Small intestine (tissue), 7 donors: ENCODE measurements around the gene SPATA1. TPM values are rescaled to one million over a fixed set of nuclear protein-coding genes. Genes with fewer than 3 reads are reported as not detected.
"Not testable (repeated sequence)": the region's sequence is repeated elsewhere in the genome, so short reads cannot be mapped to it uniquely, and the experiment has no call there.

Source experiments
- DNase-seq, 2 donors: peaks; one replicate each; pipeline versions ENCODE4 v3.0.0 to v3.0.0-alpha.2; 2013
- FAIRE-seq: peaks from 2 replicates; lab custom pipeline; 2012; peaks lifted over from hg19 to GRCh38; lab: Jason Lieb, UNC
- H3K27ac ChIP-seq, 3 donors: one replicate each; pipeline ENCODE4 v1.5.1; 2013; ENCODE audit warnings: low read length in 2 of 3, mild to moderate bottlenecking in 2 of 3, control low read depth in 1 of 3, inconsistent platforms in 1 of 3, low read depth in 1 of 3, moderate library complexity in 1 of 3
- H3K27me3 ChIP-seq, 3 donors: one replicate each; pipeline ENCODE4 v1.6.1; 2013; ENCODE audit warnings: low read length in 3 of 3, inconsistent platforms in 1 of 3; ENCODE audit not compliant: control insufficient read depth in 3 of 3, insufficient read depth in 3 of 3
- H3K36me3 ChIP-seq, 3 donors: one replicate each; pipeline ENCODE4 v1.6.1; 2013; ENCODE audit warnings: low read length in 3 of 3, inconsistent platforms in 1 of 3, low read depth in 1 of 3, mild to moderate bottlenecking in 1 of 3, moderate library complexity in 1 of 3; ENCODE audit not compliant: control insufficient read depth in 3 of 3, insufficient read depth in 2 of 3
- H3K4me1 ChIP-seq, 3 donors: one replicate each; pipeline ENCODE4 v1.6.1; 2013; ENCODE audit warnings: low read length in 2 of 3, inconsistent platforms in 1 of 3, low read depth in 1 of 3, mild to moderate bottlenecking in 1 of 3, moderate library complexity in 1 of 3; ENCODE audit not compliant: control insufficient read depth in 3 of 3, insufficient read depth in 2 of 3
- H3K4me3 ChIP-seq, 3 donors: one replicate each; pipeline ENCODE4 v1.5.1; 2013; ENCODE audit warnings: low read length in 3 of 3, control low read depth in 1 of 3, inconsistent platforms in 1 of 3, low read depth in 1 of 3, mild to moderate bottlenecking in 1 of 3, moderate library complexity in 1 of 3
- H3K9me3 ChIP-seq, 2 donors: one replicate each; pipeline ENCODE4 v1.6.1; 2013; ENCODE audit warnings: low read depth in 1 of 2, low read length in 1 of 2; ENCODE audit not compliant: control insufficient read depth in 2 of 2, insufficient read depth in 1 of 2
- WGBS, 3 donors: extraction: QIAGEN DNeasy Blood & Tissue Kit; methylation state at CpG; one replicate each; pipeline ENCODE4 v1.1.7; 2013; 5-methylcytosine and 5-hydroxymethylcytosine counted together
- polyA plus RNA-seq, 4 donors: library from polyadenylated mRNA; stranded (reverse) in 3 of 4; unstranded in 1 of 4; fragments of 200-250 nt in 3 of 4; fragments of 120-200 nt in 1 of 4; gene quantifications; one replicate each; pipeline versions ENCODE4 v1.2.1 to v1.2.3, GENCODE V29; 2013
- donor health status: healthy with polysubstance abuse.
- donor health status: control.
- donor health status: control.
- donor health status: Bipolar disorder and iron deficiency.
- donor health status: healthy.

SPATA1 gene
- polyA plus RNA-seq, 4 donors = 0.79 to 2.7 TPM; not detected in 2

DNA sequence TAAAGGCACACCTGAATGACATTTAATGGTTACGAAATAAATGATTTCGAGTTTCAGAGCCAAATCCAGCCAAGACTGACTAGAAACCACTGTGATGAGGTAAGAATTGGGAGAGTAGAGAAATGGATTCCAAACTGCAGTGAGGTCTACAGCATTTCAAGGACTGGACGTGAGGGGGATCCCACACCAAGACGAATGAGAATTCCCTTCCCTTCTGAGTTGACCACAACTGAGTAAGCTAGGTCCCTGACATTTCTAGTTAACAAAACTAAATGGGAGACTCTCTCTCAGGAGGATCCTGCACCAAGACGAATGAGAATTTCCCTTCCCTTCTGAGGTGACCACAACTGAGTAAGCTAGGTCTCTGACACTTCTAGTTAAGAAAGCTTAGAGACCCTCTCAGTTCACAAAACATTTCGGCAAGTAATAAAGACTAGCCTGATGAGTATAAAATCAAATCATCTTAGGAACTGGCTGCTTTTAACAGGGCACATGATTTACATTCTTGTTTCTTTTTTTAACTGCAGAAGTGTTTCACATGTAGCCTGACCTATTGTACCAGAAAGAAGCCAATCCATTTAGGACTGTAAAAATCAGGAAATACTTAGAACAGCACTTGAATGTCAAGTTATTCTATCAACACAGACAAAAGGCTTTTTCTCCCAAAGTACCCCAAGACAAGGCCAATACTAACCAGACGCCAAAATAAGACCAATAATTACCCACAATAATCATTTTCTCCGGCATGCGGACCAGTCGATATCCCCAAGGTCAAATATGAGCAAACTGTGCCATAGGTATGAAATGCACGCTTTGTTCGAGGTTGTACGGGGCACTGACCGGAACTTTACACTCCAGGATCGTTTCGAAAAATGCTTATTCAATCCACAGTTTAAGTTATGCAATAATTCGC is 1.4 kb upstream of the SPATA1 start:
- Histone ChIP-seq H3K4me1 (peaks cover 4 to 20% (median 17%) of the 10 kb centered on the region in 3 donors), H3K36me3 (peaks cover 0 to 6% (median 0%) of the 10 kb centered on the region in 3 donors), H3K4me3 (peak overlapping the region; percentile 41 to 85 (median 77)), H3K27me3 (no peaks in the 10 kb centered on the region), H3K27ac (peak overlapping the region; percentile 84 to 99 (median 93)), H3K9me3 (peaks cover 0 to 7% of the 10 kb centered on the region in 2 donors)
- FAIRE-seq = no peak
- DNase-seq = peak; percentile 57 to 76
- WGBS, 3 donors = 1 to 6% (median 3%) methylated on average over 17 of the region's 17 CpGs

- H3K36me3 ChIP-seq = peaks cover 0 to 7% (median 0%) of the 10 kb centered on the region in 3 donors
- peak overlapping the region; percentile 41 to 85 (median 77) for H3K4me3 ChIP-seq
- 0% methylated on average over 22 to 47 of the region's 47 CpGs for WGBS, 3 donors
- FAIRE-seq (no peak), DNase-seq (peak in 1 of 2 donors; percentile 50)
- H3K9me3 ChIP-seq = peaks cover 0 to 8% of the 10 kb centered on the region in 2 donors
- H3K27me3 ChIP-seq = no peaks in the 10 kb centered on the region
- H3K27ac ChIP-seq = peak overlapping the region; percentile 84 to 99 (median 93)
- H3K4me1 ChIP-seq = peaks cover 4 to 20% (median 17%) of the 10 kb centered on the region in 3 donors
Measured at GRCh38 chr1:84505493-84506001, 639 bp upstream of the SPATA1 start.

DNA sequence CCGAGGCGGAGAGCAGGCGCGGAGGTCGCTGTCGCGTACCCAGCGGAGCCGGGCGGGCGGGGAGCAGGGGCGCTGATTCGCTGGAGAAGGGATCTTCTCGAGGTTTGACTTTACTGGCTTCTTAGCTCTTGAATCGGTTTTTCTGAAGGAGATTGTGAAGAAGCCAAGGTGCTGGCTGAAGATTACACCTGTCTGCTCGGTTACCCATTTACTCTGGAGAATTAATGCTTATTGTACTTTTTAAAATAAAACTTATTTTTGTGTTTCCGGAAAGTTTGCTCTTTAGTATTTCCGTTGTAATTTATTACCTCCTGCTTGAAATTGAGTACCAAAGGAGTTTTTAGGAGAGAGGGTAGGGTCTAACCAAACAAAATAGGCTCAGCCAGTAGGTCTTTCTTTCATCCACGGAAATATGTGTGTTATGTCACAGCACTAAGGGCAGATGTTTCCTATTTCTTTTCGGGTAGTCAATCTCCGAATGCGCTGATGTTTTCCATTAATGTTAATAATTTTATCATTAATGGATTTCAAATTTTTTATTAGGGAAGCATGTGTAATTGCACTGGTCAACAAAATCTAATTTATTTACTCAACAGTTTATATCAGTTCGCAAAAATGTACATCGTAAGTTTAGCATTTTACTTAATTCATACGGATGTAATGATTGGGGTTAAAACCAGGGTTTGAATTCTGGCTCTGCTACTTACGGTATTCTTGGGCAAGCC is 705 bp downstream of the SPATA1 start:
- Histone ChIP-seq H3K9me3 (peaks cover 0 to 8% of the 10 kb centered on the region in 2 donors), H3K27ac (peak overlapping the region; percentile 93 to 99 (median 98)), H3K36me3 (peaks cover 0 to 7% (median 0%) of the 10 kb centered on the region in 3 donors), H3K27me3 (no peaks in the 10 kb centered on the region), H3K4me3 (peak overlapping the region; percentile 41 to 85 (median 77)), H3K4me1 (peaks cover 4 to 20% (median 17%) of the 10 kb centered on the region in 3 donors)
- DNase-seq (no peak), FAIRE-seq (no peak)
- 5 to 11% (median 10%) methylated on average over 26 of the region's 26 CpGs for WGBS, 3 donors

GRCh38 chr1:84507887-84508286 is 1.7 kb downstream of the SPATA1 start:
- H3K36me3 ChIP-seq, H3K4me3 ChIP-seq, H3K27me3 ChIP-seq, FAIRE-seq, H3K9me3 ChIP-seq, DNase-seq, H3K27ac ChIP-seq: not testable (repeated sequence)
- 91 to 96% (median 96%) methylated on average over 14 of the region's 14 CpGs for WGBS, 3 donors
- H3K4me1 ChIP-seq = peaks cover 4 to 19% (median 17%) of the 10 kb centered on the region in 3 donors

DNA sequence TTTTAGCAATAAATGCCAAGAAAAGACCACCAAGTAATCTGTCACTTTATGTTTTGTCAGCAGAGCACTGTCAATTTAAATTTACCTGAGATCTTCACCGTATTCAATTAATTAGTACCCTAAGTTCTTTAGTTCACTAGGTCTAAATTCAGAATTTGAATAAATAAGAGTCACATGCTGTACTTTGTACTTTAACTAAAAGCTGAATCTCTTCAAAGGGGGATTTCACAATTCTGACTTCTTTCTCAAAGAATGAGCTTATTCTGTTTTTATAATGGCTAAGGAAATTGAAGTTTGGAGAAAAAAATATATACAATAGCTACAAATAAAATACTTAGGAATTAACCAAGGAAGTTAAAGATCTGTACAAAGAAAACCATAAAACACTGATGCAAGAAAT is 2.3 kb downstream of the SPATA1 start:
- WGBS, 3 donors = 93 to 98% (median 97%) methylated on average over 1 of the region's 1 CpG
- Histone ChIP-seq H3K27ac (no peak overlapping the region), H3K4me1 (peaks cover 2 to 14% (median 11%) of the 10 kb centered on the region in 3 donors), H3K27me3 (no peaks in the 10 kb centered on the region), H3K9me3 (peaks cover 0 to 8% of the 10 kb centered on the region in 2 donors), H3K36me3 (peaks cover 0 to 3% (median 0%) of the 10 kb centered on the region in 3 donors), H3K4me3 (no peak overlapping the region)
- no peak for FAIRE-seq
- DNase-seq = no peak

GRCh38 chr1:84509029-84509428 is 2.8 kb downstream of the SPATA1 start:
- no peak for DNase-seq
- Histone ChIP-seq H3K9me3 (peaks cover 0 to 8% of the 10 kb centered on the region in 2 donors), H3K36me3 (peaks cover 0 to 3% (median 0%) of the 10 kb centered on the region in 3 donors), H3K4me1 (peaks cover 0 to 8% (median 6%) of the 10 kb centered on the region in 3 donors), H3K27ac (no peak overlapping the region), H3K27me3 (no peaks in the 10 kb centered on the region), H3K4me3 (no peak overlapping the region)
- 96 to 97% (median 97%) methylated on average over 4 of the region's 4 CpGs for WGBS, 3 donors
- no peak for FAIRE-seq

- WGBS, 3 donors = 51 to 93% (median 55%) methylated on average over 2 of the region's 2 CpGs
- Histone ChIP-seq H3K4me1 (no peaks in the 10 kb centered on the region), H3K27me3 (no peaks in the 10 kb centered on the region), H3K4me3 (no peak overlapping the region), H3K27ac (no peak overlapping the region), H3K9me3 (peaks cover 0 to 8% of the 10 kb centered on the region in 2 donors), H3K36me3 (peaks cover 0 to 6% (median 0%) of the 10 kb centered on the region in 3 donors)
- no peak for DNase-seq
- FAIRE-seq = no peak
Measured at GRCh38 chr1:84510165-84510564, 4.0 kb downstream of the SPATA1 start.

DNA sequence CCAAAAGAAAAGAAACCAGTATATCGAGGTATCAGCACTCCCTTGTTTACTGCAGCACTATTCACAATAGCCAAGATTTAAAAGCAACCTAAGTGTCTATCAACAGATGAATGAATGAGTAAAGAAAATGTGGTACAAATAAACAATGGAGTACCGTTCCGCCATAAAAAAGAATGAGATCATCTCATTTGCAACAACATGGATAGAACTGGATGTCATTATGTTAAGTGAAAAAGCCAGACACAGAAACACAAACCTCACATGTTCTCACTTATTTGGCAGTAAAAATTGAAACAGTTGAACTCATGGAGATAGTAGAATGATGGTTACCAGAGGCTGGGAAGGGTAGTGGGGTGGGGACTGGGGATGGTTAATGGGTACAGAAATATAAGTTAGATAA is 4.5 kb downstream of the SPATA1 start:
- Histone ChIP-seq H3K4me3 (no peak overlapping the region), H3K27ac (no peak overlapping the region), H3K9me3 (peaks cover 0 to 8% of the 10 kb centered on the region in 2 donors), H3K27me3 (no peaks in the 10 kb centered on the region), H3K36me3 (peaks cover 0 to 6% (median 0%) of the 10 kb centered on the region in 3 donors), H3K4me1 (no peaks in the 10 kb centered on the region)
- FAIRE-seq = no peak
- no peak for DNase-seq
- 78 to 92% (median 85%) methylated on average over 3 of the region's 3 CpGs for WGBS, 3 donors
